Endothelial cell of umbilical vein (primary cell): ENCODE results near the gene SMARCA4. TPM values are rescaled to one million over a fixed set of nuclear protein-coding genes. Genes with fewer than 3 reads are reported as not detected.

ENCODE experiments used
- BruUV-seq: library from RNA; stranded (reverse); fragments of 400-500 nt; replicated peaks from 2 replicates; lab custom pipeline; 2021; lab: Mats Ljungman, UMichigan
- CTCF ChIA-PET: fragments of 300-600, 350-600 bp; sonication (Branson Sonifier 250); formaldehyde crosslinking; loops from one replicate; lab custom pipeline; 2021; ENCODE audit warnings: antibody characterized with exemption, inconsistent platforms; lab: Charles Lee
- POLR2A ChIA-PET: fragments of 300-600, 350-600 bp; sonication (Branson Sonifier 250); formaldehyde crosslinking; loops from one replicate; lab custom pipeline; 2021; ENCODE audit warnings: antibody characterized with exemption, inconsistent platforms; lab: Charles Lee
- DNase-seq: peaks from one replicate; pipeline ENCODE4 v3.0.0-alpha.2; 2011; ENCODE audit warnings: low read depth, low spot score
- FAIRE-seq: peaks from 2 replicates; lab custom pipeline; 2011; peaks lifted over from hg19 to GRCh38; lab: Jason Lieb, UNC
- H2AFZ ChIP-seq: 2 replicates; pipeline ENCODE4 v1.6.0; 2012; ENCODE audit warnings: low read depth, low read length, control low read depth, inconsistent platforms
- H3K27ac ChIP-seq: 2 replicates; pipeline ENCODE4 v1.5.1; 2011; ENCODE audit warnings: low read depth, mild to moderate bottlenecking, control low read depth, low read length, moderate library complexity; ENCODE audit not compliant: insufficient read depth
- H3K27me3 ChIP-seq, 2 experiments: 2 replicates each; pipeline versions ENCODE4 v1.6.0 to v1.6.1; 2011; ENCODE audit warnings: low read length in 2 of 2, mixed read lengths in 1 of 2; ENCODE audit not compliant: control insufficient read depth in 2 of 2, insufficient read depth in 2 of 2
- H3K36me3 ChIP-seq, 2 experiments: 2 replicates in 1 of 2; 3 replicates in 1 of 2; pipeline ENCODE4 v1.5.1; 2011; ENCODE audit warnings: low read length in 2 of 2, mild to moderate bottlenecking in 1 of 2, moderate library complexity in 1 of 2; ENCODE audit not compliant: control insufficient read depth in 2 of 2, insufficient read depth in 2 of 2; ENCODE audit errors: extremely low read depth in 1 of 2
- H3K4me1 ChIP-seq: 3 replicates; pipeline ENCODE4 v1.5.1; 2011; ENCODE audit warnings: mild to moderate bottlenecking, low read length; ENCODE audit not compliant: control insufficient read depth, insufficient read depth; ENCODE audit errors: extremely low read depth
- H3K4me2 ChIP-seq: 2 replicates; pipeline ENCODE4 v1.6.1; 2011; ENCODE audit warnings: low read length, control low read depth, mixed read lengths; ENCODE audit not compliant: insufficient read depth
- H3K4me3 ChIP-seq, 3 experiments: fragments of 200-600 bp in 1 of 3; sonication (generic), shearing (Covaris generic) in 1 of 3; replicated peaks in 1 of 3; 2 replicates each; pipeline ENCODE4 v1.5.1; 2011 to 2016; ENCODE audit warnings: control low read depth in 3 of 3, low read length in 3 of 3, mild to moderate bottlenecking in 2 of 3, inconsistent platforms in 1 of 3, low read depth in 1 of 3, moderate library complexity in 1 of 3; ENCODE audit not compliant: insufficient read depth in 1 of 3
- H3K79me2 ChIP-seq: 2 replicates; pipeline ENCODE4 v1.6.0; 2012; ENCODE audit warnings: low read length, inconsistent platforms; ENCODE audit not compliant: control insufficient read depth, insufficient read depth
- H3K9ac ChIP-seq: replicated peaks from 2 replicates; pipeline ENCODE3; 2011; ENCODE audit warnings: low read length, control low read depth; ENCODE audit not compliant: insufficient read depth; ENCODE audit errors: extremely low read depth
- H3K9me1 ChIP-seq: replicated peaks from 3 replicates; pipeline ENCODE4 v1.6.0; 2011; ENCODE audit warnings: mild to moderate bottlenecking, low read length; ENCODE audit not compliant: control insufficient read depth, insufficient read depth; ENCODE audit errors: extremely low read depth
- H3K9me3 ChIP-seq: replicated peaks from 2 replicates; pipeline ENCODE4 v1.5.1; 2012; ENCODE audit warnings: low read length, inconsistent platforms; ENCODE audit not compliant: control insufficient read depth, insufficient read depth
- H4K20me1 ChIP-seq: replicated peaks from 2 replicates; pipeline ENCODE3; 2011; ENCODE audit warnings: mild to moderate bottlenecking, low read length; ENCODE audit not compliant: control insufficient read depth, insufficient read depth; ENCODE audit errors: extremely low read depth
- EZH2 ChIP-seq: IDR thresholded peaks from 2 replicates; pipeline ENCODE4 v1.6.1; 2012; ENCODE audit warnings: borderline replicate concordance, low read depth, mild to moderate bottlenecking, moderate library complexity, low read length, inconsistent platforms; ENCODE audit not compliant: severe bottlenecking
- FOS ChIP-seq: IDR thresholded peaks from 2 replicates; pipeline ENCODE4 v1.6.1; 2011; ENCODE audit warnings: mild to moderate bottlenecking, low read length, moderate library complexity, borderline replicate concordance; ENCODE audit not compliant: insufficient read depth
- JUN ChIP-seq: IDR thresholded peaks from 2 replicates; pipeline ENCODE4 v1.6.1; 2011; ENCODE audit warnings: borderline replicate concordance, low read depth; ENCODE audit not compliant: insufficient read length, insufficient read depth
- MYC ChIP-seq: IDR thresholded peaks from one replicate; pipeline ENCODE4 v1.6.1; 2011; ENCODE audit warnings: mild to moderate bottlenecking, low read depth, low read length
- POLR2AphosphoS5 ChIP-seq: IDR thresholded peaks from 2 replicates; pipeline ENCODE4 v1.6.1; 2012; ENCODE audit warnings: low read depth, mild to moderate bottlenecking, control low read depth, low read length, moderate library complexity; ENCODE audit not compliant: insufficient read depth
- dilution Hi-C: fragments of 300-500 bp; cut with MboI; formaldehyde crosslinking; loops from one replicate; pipeline ENCODE4 v1.15.0; 2019; ENCODE audit warnings: low sequenced_read_pairs; ENCODE audit not compliant: extremely low pct_ligation_motif_present
- intact Hi-C: fragments of 100-400 bp; cut with micrococcal nuclease; formaldehyde crosslinking; loops from one replicate; pipeline ENCODE4 v1.10.0; 2022
- polyA plus RNA-seq, 4 experiments: library from polyadenylated mRNA; depleted of rRNA in 3 of 4; stranded (reverse) in 3 of 4; unstranded in 1 of 4; fragments of >200 nt; gene quantifications; 2 replicates each; pipeline versions ENCODE4 v1.2.1 to v1.2.3, GENCODE V29; 2011 to 2012; ENCODE audit warnings: missing spikeins in 1 of 4
- total RNA-seq: library from RNA; stranded (reverse); gene quantifications from 2 replicates; pipeline ENCODE4 v1.2.3, GENCODE V29; 2021
- TF ChIP-seq, protein P1 (sequence below), 2 donors: IDR thresholded peaks; 1 replicate in 1 of 2; 2 replicates in 1 of 2; pipeline ENCODE4 v1.5.1; 2011; ENCODE audit warnings: low read length in 2 of 2, mild to moderate bottlenecking in 2 of 2, moderate library complexity in 2 of 2, control low read depth in 1 of 2, inconsistent platforms in 1 of 2, low read depth in 1 of 2; ENCODE audit not compliant: insufficient read depth in 1 of 2; ENCODE audit errors: extremely low read depth in 1 of 2

SMARCA4 gene
- total and polyA plus RNA-seq, 2 donors (not counting 3 experiments of a cell fraction or from before 2014, with no cell fraction given) = 65.0 to 177 TPM

DNA sequence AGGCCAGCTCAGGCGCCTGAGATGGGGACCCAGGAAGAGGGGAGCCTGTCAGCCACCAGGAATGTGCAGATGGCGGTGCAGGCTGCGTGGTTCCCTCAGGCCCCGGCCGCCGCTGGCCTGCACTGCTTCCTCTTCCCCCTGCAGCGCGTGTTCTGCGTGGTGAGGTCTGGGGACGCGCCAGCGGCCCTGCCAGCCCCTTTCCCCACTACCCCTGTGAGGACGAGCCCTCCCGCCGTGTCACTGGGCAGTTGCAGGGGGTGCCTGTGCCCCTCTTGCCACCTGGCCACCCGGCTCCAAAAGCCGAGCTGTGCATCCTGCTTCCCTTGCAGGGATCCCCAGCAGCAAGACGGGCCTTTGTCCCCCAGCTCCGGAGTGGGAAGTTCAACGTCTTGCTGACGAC is 58.4 kb downstream of the SMARCA4 start:
- TF ChIP-seq POLR2AphosphoS5 (no peak), EZH2 (no peak), MYC (no peak), JUN (no peak), FOS (no peak)
- TF ChIP-seq, protein P1, sequence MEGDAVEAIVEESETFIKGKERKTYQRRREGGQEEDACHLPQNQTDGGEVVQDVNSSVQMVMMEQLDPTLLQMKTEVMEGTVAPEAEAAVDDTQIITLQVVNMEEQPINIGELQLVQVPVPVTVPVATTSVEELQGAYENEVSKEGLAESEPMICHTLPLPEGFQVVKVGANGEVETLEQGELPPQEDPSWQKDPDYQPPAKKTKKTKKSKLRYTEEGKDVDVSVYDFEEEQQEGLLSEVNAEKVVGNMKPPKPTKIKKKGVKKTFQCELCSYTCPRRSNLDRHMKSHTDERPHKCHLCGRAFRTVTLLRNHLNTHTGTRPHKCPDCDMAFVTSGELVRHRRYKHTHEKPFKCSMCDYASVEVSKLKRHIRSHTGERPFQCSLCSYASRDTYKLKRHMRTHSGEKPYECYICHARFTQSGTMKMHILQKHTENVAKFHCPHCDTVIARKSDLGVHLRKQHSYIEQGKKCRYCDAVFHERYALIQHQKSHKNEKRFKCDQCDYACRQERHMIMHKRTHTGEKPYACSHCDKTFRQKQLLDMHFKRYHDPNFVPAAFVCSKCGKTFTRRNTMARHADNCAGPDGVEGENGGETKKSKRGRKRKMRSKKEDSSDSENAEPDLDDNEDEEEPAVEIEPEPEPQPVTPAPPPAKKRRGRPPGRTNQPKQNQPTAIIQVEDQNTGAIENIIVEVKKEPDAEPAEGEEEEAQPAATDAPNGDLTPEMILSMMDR (IDR thresholded peaks at IDR 0.05; ENCODE audit: extremely low read depth in 1 of 2, insufficient read depth in 1 of 2, low read depth in 1 of 2, low read length in 2 of 2) = no peak
- no peak for FAIRE-seq
- POLR2A ChIA-PET = no interaction called here
- no peak overlapping the region for H3K4me3 ChIP-seq
- no peak for DNase-seq
- no peak overlapping the region for H3K9ac ChIP-seq
- H4K20me1 ChIP-seq = no peaks in the 10 kb centered on the region
- intact Hi-C loops (loop anchor here (5.0 kb wide), 1 partner anchor 77 kb away; no protein-coding TSS in a partner anchor), dilution Hi-C loops (no loop called here)
- no peaks in the 10 kb centered on the region for H3K27me3 ChIP-seq
- no TSS peak for BruUV-seq
- no peaks in the 10 kb centered on the region for H3K9me3 ChIP-seq
- CTCF ChIA-PET = interaction anchor here (1.1 to 1.3 kb wide), 2 partner anchors 77 to 83 kb away, joined by 3 read pairs; no protein-coding TSS in a partner anchor
- no peaks in the 10 kb centered on the region for H3K9me1 ChIP-seq
- H2AFZ ChIP-seq = no peak overlapping the region
- no peaks in the 10 kb centered on the region for H3K79me2 ChIP-seq
- no peak overlapping the region for H3K27ac ChIP-seq
- H3K4me1 ChIP-seq = no peaks in the 10 kb centered on the region
- H3K36me3 ChIP-seq = peaks cover 16 to 69% of the 10 kb centered on the region in 2 experiments
- no peak overlapping the region for H3K4me2 ChIP-seq
